T-cell (primary cell): ENCODE results near the gene TSEN34. TPM values are rescaled to one million over a fixed set of nuclear protein-coding genes. Genes with fewer than 3 reads are reported as not detected.
A peak's percentile ranks its signal among the peaks of the same experiment; 100 is the strongest.

Source experiments
- ATAC-seq, 4 experiments: fragments of 200-7000 bp in 3 of 4; fragments of 150-1000 bp in 1 of 4; cut with Tn5 transposase; replicated peaks in 1 of 4; 1 replicate in 3 of 4; 2 replicates in 1 of 4; pipeline ENCODE4 v1.10.0; 2021; ENCODE audit warnings: moderate library complexity in 3 of 4, mild to moderate bottlenecking in 2 of 4, moderate number of reproducible peaks in 1 of 4
- CTCF ChIA-PET, 2 donors: fragments of 300-600 bp; sonication (Branson Sonifier 250); formaldehyde crosslinking; loops; one replicate each; lab custom pipeline; 2022; ENCODE audit warnings: antibody characterized with exemption in 2 of 2; lab: Charles Lee
- POLR2A ChIA-PET, 2 donors: fragments of 300-600 bp; sonication (Branson Sonifier 250); formaldehyde crosslinking; loops; one replicate each; lab custom pipeline; 2022; ENCODE audit warnings: antibody characterized with exemption in 2 of 2; lab: Charles Lee
- DNase-seq, 35 experiments: peaks; one replicate each; pipeline versions ENCODE4 v3.0.0 to v3.0.0-alpha.2; 2013 to 2023
- H3K27ac ChIP-seq: one replicate; pipeline ENCODE4 v1.5.1; 2013; ENCODE audit warnings: low read length
- H3K27me3 ChIP-seq, 2 experiments: replicated peaks in 1 of 2; 1 replicate in 1 of 2; 2 replicates in 1 of 2; pipeline versions ENCODE4 v1.6.1 to v1.7.0; 2013; ENCODE audit warnings: low read length in 1 of 2, mixed read lengths in 1 of 2; ENCODE audit not compliant: control insufficient read depth in 2 of 2, insufficient read depth in 2 of 2; ENCODE audit errors: extremely low read depth in 1 of 2
- H3K36me3 ChIP-seq, 2 donors: 1 replicate in 1 of 2; 2 replicates in 1 of 2; pipeline versions ENCODE4 v1.6.1 to v1.7.0; 2013; ENCODE audit warnings: low read length in 1 of 2; ENCODE audit not compliant: control insufficient read depth in 2 of 2, insufficient read depth in 1 of 2; ENCODE audit errors: extremely low read depth in 1 of 2
- H3K4me1 ChIP-seq, 2 experiments: 1 replicate in 1 of 2; 2 replicates in 1 of 2; pipeline versions ENCODE4 v1.6.1 to v1.7.0; 2013; ENCODE audit warnings: low read length in 2 of 2, mixed read lengths in 1 of 2; ENCODE audit not compliant: insufficient read depth in 2 of 2, control insufficient read depth in 1 of 2; ENCODE audit errors: extremely low read depth in 1 of 2
- H3K4me3 ChIP-seq, 2 donors: 1 replicate in 1 of 2; 2 replicates in 1 of 2; pipeline versions ENCODE4 v1.5.1 to v1.7.0; 2013; ENCODE audit warnings: mild to moderate bottlenecking in 2 of 2, low read length in 1 of 2, moderate library complexity in 1 of 2; ENCODE audit not compliant: control insufficient read depth in 1 of 2; ENCODE audit errors: extremely low read depth in 1 of 2
- H3K9me3 ChIP-seq: 2 replicates; pipeline ENCODE4 v1.7.0; 2013
- H3K27ac Mint-ChIP-seq, 2 donors: one replicate each; pipeline ENCODE4 v1.8.0; 2020 to 2021; ENCODE audit warnings: mild to moderate bottlenecking in 2 of 2, mixed read lengths in 2 of 2
- H3K27me3 Mint-ChIP-seq, 2 donors: one replicate each; pipeline ENCODE4 v1.8.0; 2021 to 2022; ENCODE audit warnings: mixed read lengths in 2 of 2
- H3K36me3 Mint-ChIP-seq: one replicate; pipeline ENCODE4 v1.8.0; 2021; ENCODE audit warnings: mixed read lengths
- H3K4me1 Mint-ChIP-seq, 3 donors: one replicate each; pipeline ENCODE4 v1.8.0; 2020 to 2022; ENCODE audit warnings: mixed read lengths in 3 of 3, mild to moderate bottlenecking in 1 of 3
- H3K4me3 Mint-ChIP-seq, 3 donors: one replicate each; pipeline ENCODE4 v1.8.0; 2020 to 2022; ENCODE audit warnings: mild to moderate bottlenecking in 3 of 3, mixed read lengths in 3 of 3, moderate library complexity in 3 of 3
- H3K9me3 Mint-ChIP-seq, 3 donors: one replicate each; pipeline ENCODE4 v1.8.0; 2020 to 2022; ENCODE audit warnings: mixed read lengths in 3 of 3
- WGBS: methylation state at CpG from one replicate; pipeline ENCODE4 v1.1.5; 2013; ENCODE audit warnings: missing lambda C conversion rate; ENCODE audit not compliant: insufficient coverage; 5-methylcytosine and 5-hydroxymethylcytosine counted together
- total RNA-seq, 35 experiments: library from RNA in 6 of 35; stranded (reverse) in 6 of 35; fragments of 120-200 nt in 1 of 35; gene quantifications; one replicate each; pipeline versions ENCODE4 v1.2.1 to v1.2.4 and lab custom pipeline; 2013 to 2026

TSEN34 gene
- total RNA-seq, 5 donors from 2014 or later (not counting 1 experiment from before 2014, with no cell fraction given), result 9.5 to 28.5 (median 23.5) TPM

GRCh38 chr19:54159352-54160181 is 31.5 kb upstream of the TSEN34 start, which contains the start of gene LENG1:
Gene LENG1, minus strand, starts transcription at chr19:54159721. Its CDS starts 26 bp downstream, at chr19:54159695.
- ChIA-PET CTCF (interaction anchor here (0.6 to 1.8 kb wide), 5 partner anchors 9 to 31 kb away, joined by 3 to 13 read pairs (median 4); partner anchors contain the start of genes CNOT3 (in 1 of the 2) and TSEN34 (in 1 of the 2)), POLR2A (interaction anchor here in 1 of 2 donors (1.8 to 2.2 kb wide), 3 partner anchors 23 to 41 kb away, joined by 6 to 16 read pairs (median 9); partner anchors contain the start of genes CNOT3, MBOAT7 and RPS9)
- H3K4me1 Mint-ChIP-seq, result peaks cover 62 to 78% (median 68%) of the 10 kb centered on the region in 3 donors
- ATAC-seq (peak; percentile 87 to 89 (median 88)), DNase-seq (peak; percentile 92 to 100 (median 99))
- peaks cover 31 to 86% of the 10 kb centered on the region in 2 experiments for H3K4me1 ChIP-seq
- H3K4me3 ChIP-seq, result peak within 1 kb of the TSS; percentile 84
- H3K27ac ChIP-seq, result peak within 1 kb of the TSS; percentile 80
- peaks cover 0 to 39% of the 10 kb centered on the region in 2 donors for H3K36me3 ChIP-seq
- H3K4me3 Mint-ChIP-seq, result peak within 1 kb of the TSS; percentile 94 to 100 (median 100)
- WGBS, result under 1% methylated on average over 67 of the region's 72 CpGs
- H3K36me3 Mint-ChIP-seq, result peaks cover 24% of the 10 kb centered on the region
- H3K27ac Mint-ChIP-seq, result peak within 1 kb of the TSS; percentile 100
- peaks cover 0 to 12% of the 10 kb centered on the region in 2 experiments for H3K27me3 ChIP-seq
- H3K9me3 Mint-ChIP-seq, result no peaks in the 10 kb centered on the region
- no peaks in the 10 kb centered on the region for H3K27me3 Mint-ChIP-seq
- H3K9me3 ChIP-seq, result no peaks in the 10 kb centered on the region

- WGBS, result 13% methylated on average over 18 of the region's 28 CpGs
Measured at GRCh38 chr19:54160182-54160811, 30.8 kb upstream of the TSEN34 start.

GRCh38 chr19:54160854-54161253 is 30.3 kb upstream of the TSEN34 start:
- H3K36me3 Mint-ChIP-seq, result peaks cover 16% of the 10 kb centered on the region
- Histone ChIP-seq H3K9me3 (no peaks in the 10 kb centered on the region), H3K27me3 (peaks cover 0 to 19% of the 10 kb centered on the region in 2 experiments), H3K4me3 (no peak overlapping the region), H3K4me1 (peaks cover 20 to 77% of the 10 kb centered on the region in 2 experiments), H3K27ac (no peak overlapping the region), H3K36me3 (peaks cover 0 to 26% of the 10 kb centered on the region in 2 donors)
- H3K4me1 Mint-ChIP-seq, result peaks cover 56 to 77% (median 66%) of the 10 kb centered on the region in 3 donors
- no peaks in the 10 kb centered on the region for H3K27me3 Mint-ChIP-seq
- DNase-seq, result no peak
- ChIA-PET POLR2A (interaction anchor here in 1 of 2 donors (2.2 kb wide), 1 partner anchor 24 kb away, joined by 16 read pairs; the partner anchor contains the start of gene CNOT3), CTCF (interaction anchor here in 1 of 2 donors (0.6 kb wide), 1 partner anchor 50 kb away, joined by 3 read pairs; no protein-coding TSS in a partner anchor)
- H3K27ac Mint-ChIP-seq, result peak overlapping the region; percentile 100
- ATAC-seq, result no peak
- WGBS, result 76% methylated on average over 10 of the region's 13 CpGs
- H3K9me3 Mint-ChIP-seq, result no peaks in the 10 kb centered on the region
- H3K4me3 Mint-ChIP-seq, result peak overlapping the region; percentile 94 to 100 (median 100)

More at GRCh38 chr19:54160182-54160811, 30.8 kb upstream of the TSEN34 start:
- no peaks in the 10 kb centered on the region for H3K27me3 Mint-ChIP-seq
- peaks cover 18% of the 10 kb centered on the region for H3K36me3 Mint-ChIP-seq
- no peaks in the 10 kb centered on the region for H3K9me3 ChIP-seq
- peak overlapping the region; percentile 100 for H3K27ac Mint-ChIP-seq
- DNase-seq (peak in 1 of 35 experiments; percentile 42), ATAC-seq (no peak)
- H3K27me3 ChIP-seq, result peaks cover 0 to 19% of the 10 kb centered on the region in 2 experiments
- H3K9me3 Mint-ChIP-seq, result no peaks in the 10 kb centered on the region
- H3K4me3 ChIP-seq, result peak overlapping the region; percentile 58 to 84
- peaks cover 0 to 32% of the 10 kb centered on the region in 2 donors for H3K36me3 ChIP-seq
- ChIA-PET CTCF (interaction anchor here in 1 of 2 donors (0.6 to 1.8 kb wide), 4 partner anchors 10 to 50 kb away, joined by 3 to 13 read pairs (median 6); partner anchors contain the start of genes CNOT3 and TSEN34), POLR2A (interaction anchor here in 1 of 2 donors (1.8 to 2.2 kb wide), 3 partner anchors 23 to 41 kb away, joined by 6 to 16 read pairs (median 9); partner anchors contain the start of genes CNOT3, MBOAT7 and RPS9)
- peak overlapping the region; percentile 94 to 100 (median 100) for H3K4me3 Mint-ChIP-seq
- peak overlapping the region; percentile 80 for H3K27ac ChIP-seq
- peaks cover 24 to 83% of the 10 kb centered on the region in 2 experiments for H3K4me1 ChIP-seq
- peaks cover 58 to 79% (median 66%) of the 10 kb centered on the region in 3 donors for H3K4me1 Mint-ChIP-seq

GRCh38 chr19:54162241-54162805 is 28.8 kb upstream of the TSEN34 start:
- H3K27me3 Mint-ChIP-seq, result no peaks in the 10 kb centered on the region
- H3K9me3 Mint-ChIP-seq, result no peaks in the 10 kb centered on the region
- peaks cover 47 to 64% (median 59%) of the 10 kb centered on the region in 3 donors for H3K4me1 Mint-ChIP-seq
- ATAC-seq (peak; percentile 10 to 21 (median 17)), DNase-seq (peak; percentile 55 to 83 (median 74))
- H3K27ac ChIP-seq, result no peak overlapping the region
- H3K27ac Mint-ChIP-seq, result peak overlapping the region; percentile 55 to 78
- peaks cover 17 to 64% of the 10 kb centered on the region in 2 experiments for H3K4me1 ChIP-seq
- H3K27me3 ChIP-seq, result peaks cover 0 to 19% of the 10 kb centered on the region in 2 experiments
- H3K36me3 Mint-ChIP-seq, result peaks cover 5% of the 10 kb centered on the region
- peaks cover 0 to 11% of the 10 kb centered on the region in 2 donors for H3K36me3 ChIP-seq
- no peaks in the 10 kb centered on the region for H3K9me3 ChIP-seq
- ChIA-PET POLR2A (no interaction called here), CTCF (interaction anchor here in 1 of 2 donors (0.7 to 1.4 kb wide), 2 partner anchors 26 to 27 kb away, joined by 3 read pairs; partner anchors contain the start of gene MBOAT7)
- peak overlapping the region; percentile 80 to 94 (median 82) for H3K4me3 Mint-ChIP-seq
- peak overlapping the region; percentile 48 to 65 for H3K4me3 ChIP-seq
- WGBS, result 4% methylated on average over 23 of the region's 35 CpGs

- H3K4me3 Mint-ChIP-seq, result peak overlapping the region; percentile 80 to 94 (median 82)
- H3K27me3 ChIP-seq, result peaks cover 0 to 19% of the 10 kb centered on the region in 2 experiments
- CTCF ChIA-PET, result interaction anchor here (0.7 to 1.4 kb wide), 3 partner anchors 26 to 1918 kb away, joined by 3 to 4 read pairs (median 3); partner anchors contain the start of gene MBOAT7 (in 1 of the 2)
- no peaks in the 10 kb centered on the region for H3K27me3 Mint-ChIP-seq
- peak overlapping the region; percentile 48 to 65 for H3K4me3 ChIP-seq
- ATAC-seq (no peak), DNase-seq (no peak)
- H3K36me3 Mint-ChIP-seq, result peaks cover 5% of the 10 kb centered on the region
- H3K4me1 ChIP-seq, result peaks cover 17 to 58% of the 10 kb centered on the region in 2 experiments
- no peaks in the 10 kb centered on the region for H3K9me3 ChIP-seq
- H3K36me3 ChIP-seq, result peaks cover 0 to 6% of the 10 kb centered on the region in 2 donors
- peak overlapping the region; percentile 28 to 78 for H3K27ac Mint-ChIP-seq
- H3K4me1 Mint-ChIP-seq, result peaks cover 47 to 64% (median 59%) of the 10 kb centered on the region in 3 donors
- H3K27ac ChIP-seq, result no peak overlapping the region
- WGBS, result 76% methylated on average over 6 of the region's 14 CpGs
- H3K9me3 Mint-ChIP-seq, result no peaks in the 10 kb centered on the region
- POLR2A ChIA-PET, result no interaction called here
Measured at GRCh38 chr19:54162884-54163283, 28.2 kb upstream of the TSEN34 start.
